Keratinocyte (primary cell): ENCODE data around the gene NOL3.

Source experiments
- CTCF ChIP-seq, 3 experiments: IDR thresholded peaks in 1 of 3; conservative IDR thresholded peaks in 1 of 3; optimal IDR thresholded peaks in 1 of 3; 2 replicates in 2 of 3; 3 replicates in 1 of 3; pipeline versions ENCODE3 to v1.5.1; 2011; ENCODE audit warnings: low read length in 3 of 3, mild to moderate bottlenecking in 3 of 3, moderate library complexity in 2 of 3, control low read depth in 1 of 3, inconsistent platforms in 1 of 3; ENCODE audit not compliant: insufficient read depth in 2 of 3; ENCODE audit errors: extremely low read depth in 1 of 3
- EZH2 ChIP-seq: IDR thresholded peaks from one replicate; pipeline ENCODE4 v1.6.1; 2012; ENCODE audit warnings: inconsistent platforms, mild to moderate bottlenecking, low read length, moderate library complexity

- TF ChIP-seq EZH2 (no peak), CTCF (optimal IDR thresholded peaks at IDR 0.05 in 1 of 3, IDR thresholded peaks at IDR 0.05 in 1 of 3, conservative IDR thresholded peaks at IDR 0.05 in 1 of 3; ENCODE audit: extremely low read depth in 1 of 3, insufficient read depth in 2 of 3, low read length in 3 of 3) (no peak)
Observed at GRCh38 chr16:67190448-67191399, 20.4 kb downstream of the NOL3 start.
